ENCODE data around the gene DDX39A.
A peak's percentile ranks its signal among the peaks of the same experiment; 100 is the strongest.
"Not testable (repeated sequence)": the region's sequence is repeated elsewhere in the genome, so short reads cannot be mapped to it uniquely, and the experiment has no call there.

DDX39A gene

GRCh38 chr19:14406645-14407401 is 12.3 kb downstream of the DDX39A start:
- no peak overlapping the region for H3K4me3 Mint-ChIP-seq
- DNase-seq: no peak

GRCh38 chr19:14405758-14406644 is 13.1 kb downstream of the DDX39A start:
- Mint-ChIP-seq H3K9me3 (no peaks in the 10 kb centered on the region), H3K4me3 (peak overlapping the region; percentile 29), H3K4me1 (peaks cover 31% of the 10 kb centered on the region), H3K36me3 (ENCODE audit: low read depth) (peaks cover 74% of the 10 kb centered on the region), H3K27ac (peak overlapping the region; percentile 70), H3K27me3 (no peaks in the 10 kb centered on the region)
- ATAC-seq (peak; percentile 44), DNase-seq (peak; percentile 93)

More at GRCh38 chr19:14406645-14407401, 12.3 kb downstream of the DDX39A start:
- Mint-ChIP-seq H3K4me1 (peaks cover 31% of the 10 kb centered on the region), H3K36me3 (ENCODE audit: low read depth) (peaks cover 71% of the 10 kb centered on the region), H3K27me3 (no peaks in the 10 kb centered on the region), H3K9me3 (no peaks in the 10 kb centered on the region), H3K27ac (peak overlapping the region; percentile 70)
- ATAC-seq: no peak

- ATAC-seq: no peak
- peaks cover 30% of the 10 kb centered on the region for H3K4me1 Mint-ChIP-seq
- DNase-seq: no peak
- H3K36me3 Mint-ChIP-seq (ENCODE audit: low read depth): peaks cover 75% of the 10 kb centered on the region
- H3K27ac Mint-ChIP-seq: peak overlapping the region; percentile 64
- no peaks in the 10 kb centered on the region for H3K27me3 Mint-ChIP-seq
- no peaks in the 10 kb centered on the region for H3K9me3 Mint-ChIP-seq
- H3K4me3 Mint-ChIP-seq: no peak overlapping the region
Observed at GRCh38 chr19:14405380-14405757, 13.8 kb downstream of the DDX39A start.

- H3K27me3 Mint-ChIP-seq: no peaks in the 10 kb centered on the region
- H3K36me3 Mint-ChIP-seq (ENCODE audit: low read depth): peaks cover 69% of the 10 kb centered on the region
- no peak for DNase-seq
- H3K4me3 Mint-ChIP-seq: no peak overlapping the region
- H3K4me1 Mint-ChIP-seq: peaks cover 22% of the 10 kb centered on the region
- no peak for ATAC-seq
- peak overlapping the region; percentile 42 for H3K27ac Mint-ChIP-seq
- no peaks in the 10 kb centered on the region for H3K9me3 Mint-ChIP-seq
Observed at GRCh38 chr19:14404312-14404711, 14.8 kb downstream of the DDX39A start.

- H3K27me3 Mint-ChIP-seq, H3K9me3 Mint-ChIP-seq, ATAC-seq, H3K27ac Mint-ChIP-seq, DNase-seq, H3K4me3 Mint-ChIP-seq: not testable (repeated sequence)
- Mint-ChIP-seq H3K4me1 (peaks cover 17% of the 10 kb centered on the region), H3K36me3 (ENCODE audit: low read depth) (peaks cover 63% of the 10 kb centered on the region)
Observed at GRCh38 chr19:14403145-14403930, 15.8 kb downstream of the DDX39A start.

- DNase-seq (no peak), ATAC-seq (no peak)
- H3K4me3 Mint-ChIP-seq: no peak overlapping the region
- H3K36me3 Mint-ChIP-seq (ENCODE audit: low read depth): peaks cover 63% of the 10 kb centered on the region
- H3K9me3 Mint-ChIP-seq: no peaks in the 10 kb centered on the region
- H3K4me1 Mint-ChIP-seq: peaks cover 13% of the 10 kb centered on the region
- H3K27ac Mint-ChIP-seq: peak overlapping the region; percentile 29
- no peaks in the 10 kb centered on the region for H3K27me3 Mint-ChIP-seq
Observed at GRCh38 chr19:14402332-14403144, 16.6 kb downstream of the DDX39A start.

- Mint-ChIP-seq H3K9me3 (no peaks in the 10 kb centered on the region), H3K27me3 (no peaks in the 10 kb centered on the region), H3K4me1 (peaks cover 17% of the 10 kb centered on the region), H3K27ac (peak overlapping the region; percentile 22), H3K36me3 (ENCODE audit: low read depth) (peaks cover 62% of the 10 kb centered on the region), H3K4me3 (no peak overlapping the region)
- no peak for ATAC-seq
- DNase-seq: no peak
Observed at GRCh38 chr19:14401468-14402195, 17.5 kb downstream of the DDX39A start.

GRCh38 chr19:14400951-14401431 is 18.1 kb downstream of the DDX39A start:
- peaks cover 22% of the 10 kb centered on the region for H3K4me1 Mint-ChIP-seq
- no peaks in the 10 kb centered on the region for H3K9me3 Mint-ChIP-seq
- ATAC-seq: no peak
- no peak for DNase-seq
- H3K4me3 Mint-ChIP-seq: no peak overlapping the region
- no peaks in the 10 kb centered on the region for H3K27me3 Mint-ChIP-seq
- H3K36me3 Mint-ChIP-seq (ENCODE audit: low read depth): peaks cover 65% of the 10 kb centered on the region
- peak overlapping the region; percentile 22 for H3K27ac Mint-ChIP-seq

- not testable (repeated sequence) for DNase-seq, H3K27me3 Mint-ChIP-seq, H3K4me3 Mint-ChIP-seq, H3K9me3 Mint-ChIP-seq, ATAC-seq
- Mint-ChIP-seq H3K4me1 (peaks cover 35% of the 10 kb centered on the region), H3K27ac (peak overlapping the region; percentile 77), H3K36me3 (ENCODE audit: low read depth) (peaks cover 61% of the 10 kb centered on the region)
Observed at GRCh38 chr19:14397168-14397567, 22.0 kb downstream of the DDX39A start.

- not testable (repeated sequence) for H3K9me3 Mint-ChIP-seq
Observed at GRCh38 chr19:14396730-14397129, 22.4 kb downstream of the DDX39A start.

GRCh38 chr19:14395710-14396336 is 23.3 kb downstream of the DDX39A start:
- Mint-ChIP-seq H3K36me3 (ENCODE audit: low read depth) (peaks cover 60% of the 10 kb centered on the region), H3K27me3 (no peaks in the 10 kb centered on the region), H3K4me1 (peaks cover 39% of the 10 kb centered on the region), H3K4me3 (no peak overlapping the region), H3K9me3 (no peaks in the 10 kb centered on the region), H3K27ac (peak overlapping the region; percentile 77)
- ATAC-seq (no peak), DNase-seq (no peak)

More at GRCh38 chr19:14396730-14397129, 22.4 kb downstream of the DDX39A start:
- not testable (repeated sequence) for DNase-seq, H3K27me3 Mint-ChIP-seq, ATAC-seq, H3K4me3 Mint-ChIP-seq
- peaks cover 60% of the 10 kb centered on the region for H3K36me3 Mint-ChIP-seq (ENCODE audit: low read depth)
- peaks cover 35% of the 10 kb centered on the region for H3K4me1 Mint-ChIP-seq
- H3K27ac Mint-ChIP-seq: peak overlapping the region; percentile 77

GRCh38 chr19:14395262-14395661 is 23.9 kb downstream of the DDX39A start:
- Mint-ChIP-seq H3K4me1 (peaks cover 42% of the 10 kb centered on the region), H3K4me3 (no peak overlapping the region), H3K27ac (peak overlapping the region; percentile 22), H3K9me3 (no peaks in the 10 kb centered on the region), H3K36me3 (ENCODE audit: low read depth) (peaks cover 61% of the 10 kb centered on the region), H3K27me3 (no peaks in the 10 kb centered on the region)
- no peak for DNase-seq
- no peak for ATAC-seq

- peaks cover 42% of the 10 kb centered on the region for H3K4me1 Mint-ChIP-seq
- peaks cover 59% of the 10 kb centered on the region for H3K36me3 Mint-ChIP-seq (ENCODE audit: low read depth)
- H3K27ac Mint-ChIP-seq: peak overlapping the region; percentile 67
- DNase-seq: no peak
- H3K27me3 Mint-ChIP-seq: no peaks in the 10 kb centered on the region
- peak; percentile 1 for ATAC-seq
- no peaks in the 10 kb centered on the region for H3K9me3 Mint-ChIP-seq
- H3K4me3 Mint-ChIP-seq: no peak overlapping the region
Observed at GRCh38 chr19:14394167-14394566, 25.0 kb downstream of the DDX39A start.

Data from activated naive CD8-positive, alpha-beta T cell treated with anti-CD3 and anti-CD28 coated beads, Interleukin-2, amount 50 U/mL, for 24 hours (primary cell).